HG03025 (cell line): ENCODE results near the gene YBX2.

Experiments
- ATAC-seq: cut with Tn5 transposase; IDR thresholded peaks from one replicate; pipeline ENCODE4 v1.9.1; 2021; ENCODE audit warnings: mild to moderate bottlenecking, moderate library complexity; ENCODE audit not compliant: unreplicated experiment, low FRiP score

Gene YBX2

GRCh38 chr17:7280519-7281073 lies 13.8 kb downstream of the YBX2 start:
- no peak for ATAC-seq

GRCh38 chr17:7279448-7279847 lies 15.0 kb downstream of the YBX2 start:
- no peak for ATAC-seq

- ATAC-seq, result no peak
Observed at GRCh38 chr17:7266784-7267183, 27.7 kb downstream of the YBX2 start.

GRCh38 chr17:7263801-7264078 lies 30.7 kb downstream of the YBX2 start:
- ATAC-seq, result no peak

- no peak for ATAC-seq
Observed at GRCh38 chr17:7262935-7263800, 31.3 kb downstream of the YBX2 start.

- no peak for ATAC-seq
Observed at GRCh38 chr17:7262192-7262934, 32.1 kb downstream of the YBX2 start, which contains the start of gene CLDN7. Gene CLDN7 (minus strand): TSS chr17:7262478. CDS start chr17:7262043, 435 bp downstream.

- no peak for ATAC-seq
Observed at GRCh38 chr17:7261379-7262191, 32.9 kb downstream of the YBX2 start.

- ATAC-seq, result no peak
Observed at GRCh38 chr17:7260651-7261378, 33.6 kb downstream of the YBX2 start.

- no peak for ATAC-seq
Observed at GRCh38 chr17:7260151-7260550, 34.3 kb downstream of the YBX2 start.

- no peak for ATAC-seq
Observed at GRCh38 chr17:7259555-7259889, 34.9 kb downstream of the YBX2 start.

- no peak for ATAC-seq
Observed at GRCh38 chr17:7258731-7259554, 35.5 kb downstream of the YBX2 start.

GRCh38 chr17:7256766-7257456 lies 37.5 kb downstream of the YBX2 start:
- ATAC-seq, result no peak

GRCh38 chr17:7254511-7254910 lies 39.9 kb downstream of the YBX2 start:
- ATAC-seq, result no peak

- ATAC-seq, result no peak
Observed at GRCh38 chr17:7253082-7253481, 41.4 kb downstream of the YBX2 start.

GRCh38 chr17:7252176-7253043 lies 42.0 kb downstream of the YBX2 start, which contains the start of gene ELP5:
Gene ELP5 (plus strand): TSS chr17:7252215. CDS start chr17:7252551, 336 bp downstream.
- peak; percentile 45 for ATAC-seq

GRCh38 chr17:7251661-7252175 lies 42.7 kb downstream of the YBX2 start, which contains the start of gene CTDNEP1:
Gene CTDNEP1 (minus strand): TSS chr17:7251734. CDS start chr17:7251296, 438 bp downstream.
- peak; percentile 75 for ATAC-seq
